ES-I3 (cell line): ENCODE measurements around the gene HSPG2.
"Not testable (repeated sequence)": the region's sequence is repeated elsewhere in the genome, so short reads cannot be mapped to it uniquely, and the experiment has no call there.

ENCODE experiments used
- H3K36me3 ChIP-seq: 2 replicates; pipeline ENCODE4 v1.6.1; 2013; ENCODE audit warnings: mild to moderate bottlenecking, low read length, control low read depth, moderate library complexity; ENCODE audit not compliant: insufficient read depth
- H3K4me1 ChIP-seq: 2 replicates; pipeline ENCODE4 v1.6.1; 2013; ENCODE audit warnings: mild to moderate bottlenecking, control low read depth, low read length; ENCODE audit not compliant: insufficient read depth
- H3K9ac ChIP-seq: 2 replicates; pipeline ENCODE4 v1.6.1; 2013; ENCODE audit warnings: low read depth, mild to moderate bottlenecking, low read length, moderate library complexity
- H3K9me3 ChIP-seq: 2 replicates; pipeline ENCODE4 v1.6.1; 2013; ENCODE audit warnings: mild to moderate bottlenecking, low read length, moderate library complexity; ENCODE audit not compliant: control insufficient read depth, insufficient read depth

Gene HSPG2

DNA sequence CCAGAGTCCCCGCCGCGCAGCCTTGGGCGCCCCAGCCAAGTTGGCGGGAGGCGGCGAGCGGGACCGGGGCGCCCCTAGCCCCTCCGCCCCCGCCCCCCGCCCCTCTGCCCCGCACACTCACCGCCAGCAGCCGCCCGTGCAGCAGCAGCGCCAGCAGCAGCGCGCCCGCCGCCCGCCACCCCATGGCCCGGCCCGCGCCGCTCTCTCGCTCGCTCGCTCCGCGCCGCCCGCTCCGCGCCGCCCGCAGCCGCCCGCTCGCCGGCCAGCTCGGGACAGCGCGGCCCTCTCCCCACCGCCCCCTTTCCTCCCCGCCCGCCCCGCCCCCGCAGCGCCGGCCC lies at the start of gene HSPG2:
HSPG2 (minus strand) TSS at position 277 of the 338 bp plus-strand sequence; CDS start at position 184, 93 bp downstream.
- H3K9ac ChIP-seq = peak within 1 kb of the TSS; percentile 56
- H3K36me3 ChIP-seq = no peaks in the 10 kb centered on the region
- no peaks in the 10 kb centered on the region for H3K9me3 ChIP-seq
- H3K4me1 ChIP-seq = peaks cover 35% of the 10 kb centered on the region

DNA sequence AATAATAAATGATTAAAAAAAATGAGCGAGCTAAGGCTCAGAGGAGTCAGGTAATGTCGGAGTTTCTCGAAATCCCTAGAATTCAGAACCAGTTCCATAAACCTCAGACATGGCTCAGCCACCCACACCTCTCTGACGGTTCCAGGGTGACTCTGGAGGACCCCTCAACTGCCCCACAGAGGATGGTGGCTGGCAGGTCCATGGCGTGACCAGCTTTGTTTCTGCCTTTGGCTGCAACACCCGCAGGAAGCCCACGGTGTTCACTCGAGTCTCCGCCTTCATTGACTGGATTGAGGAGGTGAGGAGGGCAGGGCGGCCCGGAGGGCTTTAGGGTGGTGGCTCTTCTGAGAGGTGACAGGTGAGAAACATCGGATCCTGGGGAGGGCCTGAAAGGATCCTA lies 49.3 kb upstream of the HSPG2 start:
- not testable (repeated sequence) for H3K36me3 ChIP-seq, H3K4me1 ChIP-seq, H3K9ac ChIP-seq, H3K9me3 ChIP-seq

DNA sequence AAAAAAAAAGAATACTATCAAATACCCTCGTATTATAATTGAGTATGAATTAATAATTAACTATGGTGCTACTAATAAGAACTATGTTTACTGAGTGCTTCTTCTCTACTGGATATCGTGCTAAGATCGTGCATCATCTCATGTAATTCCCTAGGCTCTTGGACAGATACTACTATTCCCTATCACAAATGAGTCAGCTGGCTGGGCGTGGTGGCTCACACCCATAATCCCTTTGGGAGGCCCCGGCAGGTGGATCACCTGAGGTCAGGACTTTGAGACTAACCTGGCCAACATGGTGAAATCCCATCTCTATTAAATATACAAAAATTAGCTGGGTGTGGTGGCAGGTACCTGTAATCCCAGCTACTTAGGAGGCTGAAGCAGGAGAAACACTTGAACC lies 48.8 kb upstream of the HSPG2 start:
- H3K9ac ChIP-seq, H3K36me3 ChIP-seq, H3K9me3 ChIP-seq, H3K4me1 ChIP-seq: not testable (repeated sequence)

DNA sequence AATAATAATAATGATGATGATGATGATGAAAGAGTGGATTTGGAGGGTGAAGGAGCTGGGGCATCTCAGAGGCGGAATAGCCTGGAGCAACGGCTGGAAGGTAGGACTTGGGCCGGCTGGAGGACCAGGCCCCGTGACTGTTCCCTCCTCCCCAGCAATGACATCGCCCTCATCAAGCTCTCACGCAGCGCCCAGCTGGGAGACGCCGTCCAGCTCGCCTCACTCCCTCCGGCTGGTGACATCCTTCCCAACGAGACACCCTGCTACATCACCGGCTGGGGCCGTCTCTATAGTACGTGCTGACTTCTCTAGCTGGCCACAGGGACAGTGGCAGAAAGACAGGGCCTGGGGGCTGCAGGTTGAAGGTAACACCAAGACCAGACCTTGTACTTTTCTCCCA lies 46.4 kb upstream of the HSPG2 start:
- not testable (repeated sequence) for H3K9me3 ChIP-seq, H3K36me3 ChIP-seq, H3K4me1 ChIP-seq, H3K9ac ChIP-seq

DNA sequence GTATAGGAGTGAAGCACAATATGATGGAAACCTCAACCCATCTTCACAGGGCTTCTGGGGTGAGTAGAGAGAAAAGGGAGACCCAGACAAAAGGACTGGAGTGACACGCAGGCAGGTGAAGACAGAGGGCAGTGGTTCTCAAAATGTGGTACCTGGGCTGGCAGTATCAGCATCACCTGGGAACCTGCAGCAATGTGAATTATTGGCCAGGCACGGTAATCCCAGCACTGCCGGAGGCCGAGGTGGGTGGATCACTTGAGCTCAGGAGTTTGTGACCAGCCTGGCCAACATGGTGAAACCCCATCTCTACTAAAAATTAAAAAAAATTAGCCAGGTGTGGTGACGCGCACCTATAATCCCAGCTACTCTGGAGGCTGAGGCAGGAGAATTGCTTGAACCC lies 45.0 kb upstream of the HSPG2 start:
- H3K4me1 ChIP-seq, H3K36me3 ChIP-seq, H3K9ac ChIP-seq, H3K9me3 ChIP-seq: not testable (repeated sequence)

DNA sequence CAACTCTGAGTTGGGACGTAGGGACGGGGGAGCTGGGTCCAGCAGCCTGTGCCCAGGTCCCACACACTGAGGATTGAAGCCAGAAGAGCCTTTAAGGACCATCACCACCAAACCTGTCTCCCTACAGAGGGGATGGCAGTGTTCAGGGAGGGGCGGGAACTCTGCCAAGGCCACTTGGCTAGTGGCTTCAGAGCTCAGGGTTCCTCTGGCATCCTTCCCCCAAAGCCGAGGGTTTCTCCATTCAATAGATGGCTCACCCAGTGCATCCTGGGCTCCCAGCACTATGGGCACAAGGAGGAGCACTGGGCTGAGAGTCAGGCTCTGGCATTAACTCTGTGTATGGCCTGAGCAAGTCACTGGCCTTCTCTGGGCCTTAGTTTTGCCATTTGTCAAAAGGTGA lies 44.1 kb upstream of the HSPG2 start:
- H3K9me3 ChIP-seq, H3K9ac ChIP-seq, H3K36me3 ChIP-seq, H3K4me1 ChIP-seq: not testable (repeated sequence)

DNA sequence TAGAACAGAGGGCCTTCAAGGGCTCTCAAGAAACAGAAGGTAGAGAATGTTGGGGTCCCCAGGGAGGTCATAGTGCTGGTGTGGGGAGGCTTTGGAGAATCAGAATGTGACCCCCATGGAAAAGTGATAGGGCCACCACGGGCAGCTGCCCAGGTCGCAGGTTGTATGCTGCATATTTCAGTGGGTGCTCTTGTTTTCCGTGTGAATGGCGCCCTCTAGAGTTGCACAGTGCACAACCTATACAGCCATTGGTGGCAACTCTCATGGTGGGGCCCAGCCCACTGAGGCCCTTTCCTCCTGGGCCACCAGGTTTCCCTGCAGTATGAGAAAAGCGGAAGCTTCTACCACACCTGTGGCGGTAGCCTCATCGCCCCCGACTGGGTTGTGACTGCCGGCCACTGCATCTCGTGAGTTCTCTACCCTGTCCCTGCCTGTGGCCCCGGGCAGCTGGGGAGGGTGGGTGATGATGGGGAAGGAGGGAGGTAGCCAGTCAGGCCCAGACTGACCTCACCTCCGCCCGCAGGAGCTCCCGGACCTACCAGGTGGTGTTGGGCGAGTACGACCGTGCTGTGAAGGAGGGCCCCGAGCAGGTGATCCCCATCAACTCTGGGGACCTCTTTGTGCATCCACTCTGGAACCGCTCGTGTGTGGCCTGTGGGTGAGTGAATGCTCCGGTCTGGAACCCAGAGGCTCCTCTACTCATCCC lies 43.6 kb upstream of the HSPG2 start:
- not testable (repeated sequence) for H3K9ac ChIP-seq, H3K4me1 ChIP-seq, H3K9me3 ChIP-seq, H3K36me3 ChIP-seq

DNA sequence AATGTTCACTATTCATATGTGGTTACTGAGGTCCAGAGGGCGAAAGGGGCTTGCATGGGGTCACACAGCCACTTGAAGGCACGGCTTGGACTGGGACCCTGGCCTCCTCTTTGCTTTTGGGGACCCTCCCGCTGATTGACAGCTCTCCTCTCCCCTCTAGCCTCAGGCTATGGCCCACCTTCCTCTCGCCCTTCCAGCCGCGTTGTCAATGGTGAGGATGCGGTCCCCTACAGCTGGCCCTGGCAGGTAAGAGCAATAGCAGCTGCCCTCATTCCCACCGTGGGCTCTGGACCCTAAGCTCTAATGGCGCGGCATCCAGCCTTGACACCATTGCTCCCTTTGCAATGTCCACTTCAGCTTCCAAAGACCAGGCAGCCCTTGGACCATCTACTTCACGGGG lies 41.1 kb upstream of the HSPG2 start:
- not testable (repeated sequence) for H3K9me3 ChIP-seq, H3K36me3 ChIP-seq, H3K9ac ChIP-seq, H3K4me1 ChIP-seq

DNA sequence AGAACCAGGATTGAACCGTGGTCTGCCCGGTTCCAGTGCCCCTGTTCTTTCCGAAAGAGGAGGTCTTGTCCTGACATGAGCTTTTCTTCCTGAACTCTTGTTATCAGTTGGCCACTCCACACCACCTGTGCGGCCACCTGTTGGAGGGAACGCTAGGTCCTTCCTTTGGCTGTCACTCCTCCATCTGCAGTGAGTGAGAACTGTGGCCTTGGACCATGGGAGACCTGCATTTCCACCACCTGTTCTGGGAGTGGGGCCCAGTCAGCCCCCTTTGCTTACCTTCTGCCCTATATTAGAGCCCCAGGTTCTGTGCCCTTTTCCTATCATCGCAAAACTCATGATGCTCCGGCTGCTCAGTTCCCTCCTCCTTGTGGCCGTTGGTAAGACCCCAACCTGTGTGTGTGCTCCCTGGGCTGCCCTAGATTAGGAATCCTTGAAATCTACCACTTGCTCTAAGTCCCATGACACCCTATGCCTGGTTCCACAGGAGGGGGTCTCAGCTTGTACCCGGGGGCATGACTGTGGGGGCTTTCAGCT lies 39.7 kb upstream of the HSPG2 start, which contains the start of gene CELA3B:
CELA3B (plus strand) TSS at position 320 of the 537 bp plus-strand sequence; CDS start at position 338, 18 bp downstream.
- H3K36me3 ChIP-seq, H3K4me1 ChIP-seq, H3K9me3 ChIP-seq: not testable (repeated sequence)

DNA sequence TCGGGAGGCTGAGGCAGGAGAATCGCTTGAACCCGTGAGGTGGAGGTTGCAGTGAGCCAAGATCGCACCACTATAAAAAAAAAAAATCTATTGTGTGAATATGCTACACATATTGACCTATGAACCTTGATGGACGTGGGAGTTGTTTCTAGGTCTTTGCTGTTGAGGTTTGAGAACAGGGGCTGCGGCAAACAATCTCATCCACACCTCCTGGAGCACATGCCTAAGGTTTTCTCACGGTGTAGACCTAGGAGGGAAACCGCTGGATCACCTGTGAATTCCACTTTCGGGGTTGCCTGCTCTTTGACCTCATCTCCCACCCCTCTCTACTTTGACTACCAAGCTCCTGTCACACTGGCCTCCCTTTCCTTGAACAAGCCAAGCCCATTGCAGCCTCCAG lies 38.2 kb upstream of the HSPG2 start:
- not testable (repeated sequence) for H3K9me3 ChIP-seq, H3K36me3 ChIP-seq, H3K9ac ChIP-seq, H3K4me1 ChIP-seq

More for the DNA sequence above, 39.7 kb upstream of the HSPG2 start, which contains the start of gene CELA3B:
- not testable (repeated sequence) for H3K9ac ChIP-seq

DNA sequence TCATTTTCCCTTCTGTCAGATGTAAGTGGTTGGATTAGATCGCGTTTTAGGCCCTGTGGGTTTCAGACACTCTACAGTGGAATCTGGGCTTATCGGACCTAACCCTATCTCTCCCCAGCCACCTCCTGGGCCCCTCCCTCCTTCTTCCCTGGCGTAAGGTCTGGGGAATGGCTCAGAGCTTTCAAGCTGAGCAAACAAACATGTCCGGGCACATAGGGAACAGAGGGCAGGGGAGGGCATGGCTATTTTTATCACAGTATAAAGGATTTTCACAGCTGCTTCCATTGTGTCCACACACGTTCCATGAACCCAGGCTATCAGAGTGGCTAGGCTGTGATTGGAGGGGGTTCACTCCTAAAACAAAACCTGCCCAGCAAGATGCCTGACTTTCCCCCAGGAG lies 37.6 kb upstream of the HSPG2 start:
- not testable (repeated sequence) for H3K4me1 ChIP-seq, H3K9me3 ChIP-seq, H3K36me3 ChIP-seq, H3K9ac ChIP-seq

DNA sequence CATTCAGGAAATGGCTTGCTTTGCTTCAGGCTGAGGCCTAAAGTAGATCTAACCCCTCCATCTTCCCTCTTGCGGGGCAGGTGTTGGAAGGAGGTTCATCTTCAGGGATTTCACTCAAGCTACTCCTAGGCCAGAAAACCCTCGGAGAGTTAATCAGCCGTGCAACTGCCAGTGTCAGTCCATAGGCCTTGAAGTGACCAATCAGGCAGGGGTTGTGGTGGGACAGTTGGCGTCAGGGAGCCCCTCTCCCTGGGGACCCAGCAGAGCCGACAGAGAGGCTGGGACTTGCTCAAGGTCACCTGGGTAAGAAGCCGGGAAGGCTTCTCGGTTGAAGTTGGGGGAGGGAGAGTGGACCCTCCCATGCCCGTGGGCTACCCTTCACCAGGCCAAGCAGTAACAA lies 36.8 kb upstream of the HSPG2 start:
- not testable (repeated sequence) for H3K4me1 ChIP-seq, H3K9ac ChIP-seq, H3K36me3 ChIP-seq, H3K9me3 ChIP-seq

DNA sequence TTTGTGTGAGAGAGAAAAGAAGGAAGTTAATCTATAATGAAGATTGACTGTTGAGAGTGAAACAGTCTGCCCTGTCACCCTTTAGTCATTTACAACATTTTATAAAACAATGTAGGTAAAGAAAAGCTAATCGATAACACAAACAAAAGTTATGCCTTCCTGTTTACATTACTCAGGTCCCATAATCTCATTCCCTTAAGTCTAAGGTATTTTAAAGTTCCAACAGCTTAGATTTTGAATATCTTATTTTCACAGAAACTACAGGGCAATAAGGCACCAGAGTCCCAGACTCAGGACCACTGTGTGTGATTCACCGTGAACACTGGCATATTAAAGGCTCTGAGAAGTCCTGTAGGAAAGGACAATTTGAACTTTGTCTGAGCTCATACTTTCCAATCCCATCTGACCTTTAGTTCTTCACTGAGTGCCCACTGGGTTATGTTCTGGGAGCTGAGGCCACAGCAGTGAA lies 35.9 kb upstream of the HSPG2 start:
- H3K4me1 ChIP-seq, H3K36me3 ChIP-seq, H3K9me3 ChIP-seq, H3K9ac ChIP-seq: not testable (repeated sequence)

DNA sequence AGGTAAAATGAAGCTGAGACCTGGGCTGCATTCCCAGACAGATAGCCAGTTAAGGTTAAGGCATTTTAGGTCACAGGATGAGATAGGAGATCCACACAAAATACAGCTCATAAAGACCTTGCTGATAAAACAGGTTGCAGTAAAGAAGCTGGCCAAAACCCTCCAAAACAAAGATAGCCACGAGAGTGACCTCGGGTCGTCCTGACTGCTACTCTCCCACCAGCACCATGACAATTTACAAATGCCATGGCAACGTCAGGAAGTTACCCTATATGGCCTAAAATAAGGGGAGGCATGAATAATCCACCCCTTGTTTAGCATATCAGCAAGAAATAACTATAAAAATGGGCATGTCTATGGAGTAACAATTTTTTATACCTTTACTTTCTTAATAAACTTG lies 33.4 kb upstream of the HSPG2 start:
- not testable (repeated sequence) for H3K9ac ChIP-seq, H3K36me3 ChIP-seq, H3K4me1 ChIP-seq, H3K9me3 ChIP-seq

DNA sequence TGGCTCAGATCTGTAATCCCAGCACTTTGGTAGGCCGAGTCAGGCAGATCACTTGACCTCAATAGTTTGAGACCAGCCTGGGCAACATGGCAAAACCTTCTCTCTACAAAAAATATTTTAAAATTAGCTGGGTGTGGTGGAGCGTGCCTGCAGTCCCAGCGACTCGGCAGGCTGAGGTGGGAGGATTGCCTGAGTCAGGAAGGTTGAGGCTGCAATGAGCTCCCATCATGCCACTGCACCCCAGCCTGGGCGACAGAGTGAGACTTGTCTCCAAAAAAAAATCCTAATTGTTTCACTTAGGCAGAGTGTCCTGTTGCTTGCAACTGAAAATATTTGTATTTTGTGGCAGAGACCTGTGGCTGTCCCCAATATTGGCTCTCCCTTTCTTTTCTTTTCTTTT lies 32.0 kb upstream of the HSPG2 start:
- not testable (repeated sequence) for H3K9me3 ChIP-seq, H3K36me3 ChIP-seq, H3K4me1 ChIP-seq, H3K9ac ChIP-seq

DNA sequence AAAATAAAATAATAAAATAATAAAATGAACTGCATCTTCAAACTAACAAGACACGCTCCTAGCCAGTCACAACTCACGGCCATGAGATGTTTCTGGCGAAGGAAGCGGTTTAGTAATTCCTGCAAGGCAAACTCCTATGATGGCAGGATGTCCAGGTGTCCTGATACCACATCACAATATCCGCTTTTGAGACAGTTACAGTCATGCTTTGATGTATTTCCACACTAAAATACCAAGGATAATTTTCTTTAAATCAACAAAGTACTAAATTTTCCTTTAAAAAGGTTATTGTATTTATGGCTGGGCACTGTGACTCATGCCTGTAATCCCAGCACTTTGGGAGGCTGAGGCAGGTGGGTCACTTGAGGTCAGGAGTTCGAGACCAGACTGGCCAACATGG lies 30.1 kb upstream of the HSPG2 start:
- H3K36me3 ChIP-seq, H3K9ac ChIP-seq, H3K4me1 ChIP-seq, H3K9me3 ChIP-seq: not testable (repeated sequence)
